Fibroblast of villous mesenchyme (primary cell): ENCODE measurements around the gene PASK. TPM values are rescaled to one million over a fixed set of nuclear protein-coding genes. Genes with fewer than 3 reads are reported as not detected.

Experiments
- DNase-seq: peaks from one replicate; pipeline ENCODE4 v3.0.0-alpha.2; 2010; ENCODE audit warnings: low read depth
- H3K4me3 ChIP-seq: 2 replicates; pipeline ENCODE4 v1.5.1; 2011; ENCODE audit warnings: low read depth, mild to moderate bottlenecking, low read length
- CTCF ChIP-seq: IDR thresholded peaks from 2 replicates; pipeline ENCODE4 v1.5.1; 2012; ENCODE audit warnings: low read depth, mild to moderate bottlenecking, low read length; ENCODE audit not compliant: insufficient read depth
- total RNA-seq: library from RNA; depleted of rRNA; stranded (reverse); fragments of >200 nt; gene quantifications from 2 replicates; pipeline ENCODE4 v1.2.3, GENCODE V29; 2012

Gene PASK
- total RNA-seq, 1 donor: 2.6 TPM

GRCh38 chr2:241129086-241129871 lies 20.0 kb downstream of the PASK start:
- TF ChIP-seq CTCF: no peak
- no peak for DNase-seq
- no peak overlapping the region for H3K4me3 ChIP-seq

- TF ChIP-seq CTCF: no peak
- DNase-seq: no peak
- no peak overlapping the region for H3K4me3 ChIP-seq
Measured at GRCh38 chr2:241128266-241128665, 21.0 kb downstream of the PASK start.

GRCh38 chr2:241126771-241127202 lies 22.5 kb downstream of the PASK start:
- H3K4me3 ChIP-seq: no peak overlapping the region
- DNase-seq: no peak
- TF ChIP-seq CTCF: no peak

- no peak overlapping the region for H3K4me3 ChIP-seq
- no peak for DNase-seq
- TF ChIP-seq CTCF: no peak
Measured at GRCh38 chr2:241126201-241126611, 23.1 kb downstream of the PASK start.

- no peak for TF ChIP-seq CTCF
Measured at GRCh38 chr2:241125626-241126025, 23.6 kb downstream of the PASK start.

GRCh38 chr2:241123816-241124536 lies 25.3 kb downstream of the PASK start:
- no peak for TF ChIP-seq CTCF
- DNase-seq: no peak
- H3K4me3 ChIP-seq: no peak overlapping the region

More at GRCh38 chr2:241125626-241126025, 23.6 kb downstream of the PASK start:
- DNase-seq: no peak
- no peak overlapping the region for H3K4me3 ChIP-seq
